Left colon (tissue), 2 donors: Measurements from ENCODE around the gene CPNE6. TPM values are rescaled to one million over a fixed set of nuclear protein-coding genes. Genes with fewer than 3 reads are reported as not detected.

Experiments used
- ATAC-seq: fragments of 200-7000 bp; cut with Tn5 transposase; one replicate; pipeline ENCODE4 v1.9.1; 2020; ENCODE audit warnings: mild to moderate bottlenecking, moderate library complexity
- DNase-seq, 2 donors: peaks; one replicate each; pipeline ENCODE4 v3.0.0-alpha.2; 2020
- intact Hi-C, 2 donors: fragments of 100-400 bp; cut with DNase I in 1 of 2; cut with micrococcal nuclease in 1 of 2; formaldehyde crosslinking; loops; one replicate each; pipeline versions ENCODE4 v1.11.2 to v1.14.0; 2022; cut with DNase I, micrococcal nuclease
- total RNA-seq, 2 donors: library from RNA; stranded (reverse); fragmentation: NEBNext Ultra II Directional; extraction: Animal tissue kit (Norgen Biotek cat#: 25700); gene quantifications; one replicate each; pipeline ENCODE4 v1.2.1, GENCODE V29; 2021
- donor health status: DM: no; HTN: no; CAD: no.
- donor health status: DM: yes; HTN: yes; CAD: no.

The CPNE6 gene
- total RNA-seq, 2 donors from 2014 or later = 0.28 to 0.31 TPM

DNA sequence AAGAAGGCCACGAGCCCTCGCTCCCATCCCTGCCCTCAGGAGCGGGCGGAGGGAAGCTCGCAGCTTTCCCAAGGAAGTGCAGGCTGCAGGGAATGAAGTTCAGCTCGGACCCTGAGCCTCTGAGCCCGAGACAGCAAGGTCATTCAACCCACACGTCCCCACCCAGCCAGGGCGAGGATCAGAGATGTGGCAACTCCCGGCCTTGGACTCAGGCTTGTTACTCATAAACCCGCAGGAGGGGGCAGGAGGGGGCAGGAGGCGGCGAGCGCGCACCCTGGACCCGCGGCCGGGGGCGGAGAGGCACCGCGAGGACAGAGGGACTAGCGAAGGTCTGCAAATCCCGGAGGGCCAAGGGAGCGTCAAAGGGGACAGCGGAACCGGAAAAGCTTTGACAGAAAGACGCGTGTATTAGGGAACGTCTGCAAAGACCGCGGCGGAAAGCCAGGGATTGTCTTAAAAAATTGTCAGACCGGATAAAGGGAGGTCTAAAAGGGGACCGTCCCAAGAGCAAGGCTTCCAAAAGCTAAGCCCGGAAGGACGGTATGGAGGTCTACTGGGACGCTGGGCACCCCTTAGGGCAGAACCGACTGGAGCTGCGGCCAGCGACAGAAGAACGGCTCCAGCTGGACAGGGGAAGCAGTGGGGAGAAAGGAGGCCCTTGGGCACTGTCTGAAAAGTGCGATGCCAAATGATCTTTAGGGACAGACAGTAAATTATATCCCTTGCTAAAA lies 42.6 kb downstream of the CPNE6 start:
- ATAC-seq (peak; percentile 67), DNase-seq (peak; percentile 90 to 94)
- intact Hi-C loops = no loop called here

DNA sequence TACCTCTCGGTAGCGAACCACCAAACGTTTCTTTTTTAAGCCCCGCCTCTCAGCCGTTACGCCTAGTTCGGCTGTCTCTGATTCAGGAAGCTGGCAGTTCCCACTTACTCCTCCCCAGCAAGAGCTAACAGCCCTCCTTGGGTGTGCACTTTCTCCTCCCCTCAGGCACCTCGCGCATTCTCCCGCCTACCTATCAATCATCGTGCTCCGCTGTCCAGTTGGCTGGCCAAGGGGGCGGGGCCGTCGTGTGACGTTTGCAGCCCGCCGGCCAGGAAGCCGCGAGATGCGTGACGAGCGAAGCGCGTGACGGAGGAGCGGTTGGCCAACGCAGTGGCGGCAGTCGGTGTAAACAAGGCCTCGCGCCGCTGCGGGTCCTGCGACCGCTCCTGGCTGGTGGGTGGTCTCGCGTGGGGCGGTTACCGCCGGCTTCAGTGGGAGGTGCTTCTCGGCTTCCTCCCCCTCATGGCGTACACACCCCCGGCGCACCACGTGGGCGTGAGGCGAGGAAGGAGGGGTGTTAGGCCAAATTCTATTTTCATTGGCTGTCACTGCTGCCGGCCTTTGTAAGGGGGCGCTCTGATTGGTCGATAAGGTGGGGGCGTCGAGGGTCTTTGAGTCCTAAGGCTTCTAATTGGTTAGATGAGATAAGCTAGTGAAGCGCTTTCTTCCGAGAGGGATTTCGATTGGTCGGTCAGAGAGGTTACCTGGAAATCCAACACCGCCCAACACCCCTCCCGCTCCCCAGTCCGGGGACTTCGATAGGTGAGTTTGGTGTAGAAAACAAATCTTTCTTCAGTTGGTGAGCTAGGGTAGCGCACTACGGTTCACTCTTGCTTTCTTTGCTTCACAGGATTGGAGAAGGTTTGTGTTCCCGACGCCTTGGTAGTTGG lies 43.4 kb downstream of the CPNE6 start, which contains the start of the genes DCAF11 and NRL:
TSS of gene DCAF11 (plus strand) at position 246 of the 890 bp plus-strand sequence. CDS start 818 bp downstream, outside the sequence.
TSS of gene NRL (minus strand) at position 418 of the 890 bp plus-strand sequence. CDS start 32,101 bp downstream, outside the sequence.
- intact Hi-C loops = no loop called here
- DNase-seq (peak; percentile 98 to 100), ATAC-seq (peak; percentile 80)

DNA sequence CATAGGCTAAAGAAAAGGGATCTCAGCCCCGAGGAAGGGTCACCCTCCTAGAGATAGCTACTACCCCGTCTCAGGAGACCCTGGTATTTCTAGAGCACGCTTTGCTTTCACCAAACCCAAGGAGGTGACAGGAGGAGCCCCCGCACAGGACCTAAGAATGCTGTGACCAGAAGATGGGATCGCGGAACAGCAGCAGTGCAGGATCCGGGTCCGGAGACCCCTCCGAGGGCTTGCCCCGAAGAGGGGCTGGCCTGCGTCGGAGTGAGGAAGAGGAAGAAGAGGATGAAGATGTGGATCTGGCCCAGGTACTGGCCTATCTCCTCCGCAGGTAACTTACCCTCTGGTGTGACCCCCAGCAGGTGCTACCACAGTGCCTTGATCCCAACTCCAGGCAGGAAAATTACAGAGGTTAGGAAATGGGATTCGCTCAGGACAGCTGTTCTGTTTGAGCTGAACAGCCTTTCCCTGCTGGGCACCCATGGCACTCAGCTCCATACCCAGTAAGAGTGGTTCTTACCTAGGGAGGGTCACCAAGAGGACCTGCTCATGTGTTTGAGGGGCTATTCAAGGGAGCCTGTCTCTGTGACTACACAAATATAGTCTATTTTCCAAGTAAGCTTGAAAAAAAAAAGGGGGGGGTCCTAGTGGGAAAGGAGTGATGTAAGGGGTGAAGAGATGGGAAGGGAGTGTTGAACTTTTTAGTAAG lies 44.2 kb downstream of the CPNE6 start:
- DNase-seq (peak in 1 of 2 donors; percentile 31), ATAC-seq (no peak)
- intact Hi-C loops = no loop called here

- ATAC-seq (no peak), DNase-seq (no peak)
- intact Hi-C loops = no loop called here
Measured at GRCh38 chr14:24116128-24116814, 44.9 kb downstream of the CPNE6 start.

DNA sequence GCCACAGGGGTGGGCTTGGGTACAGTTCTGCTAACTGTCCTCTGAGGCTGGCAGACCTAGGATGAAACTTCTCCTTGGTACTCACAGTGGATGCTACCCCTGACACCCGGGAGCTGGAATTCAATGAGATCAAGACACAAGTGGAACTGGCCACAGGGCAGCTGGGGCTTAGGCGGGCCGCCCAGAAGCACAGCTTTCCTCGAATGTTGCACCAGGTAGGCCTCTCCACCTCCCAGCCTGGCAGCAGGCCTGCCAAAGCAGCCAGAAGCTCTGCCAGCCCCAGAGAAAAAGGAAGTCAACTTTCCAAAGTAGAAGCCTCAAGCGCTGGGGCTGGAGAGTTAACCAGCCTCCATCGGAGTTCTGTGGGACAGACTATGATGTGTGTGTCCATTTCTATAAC lies 45.8 kb downstream of the CPNE6 start:
- no peak for ATAC-seq
- no peak for DNase-seq
- intact Hi-C loops = no loop called here

DNA sequence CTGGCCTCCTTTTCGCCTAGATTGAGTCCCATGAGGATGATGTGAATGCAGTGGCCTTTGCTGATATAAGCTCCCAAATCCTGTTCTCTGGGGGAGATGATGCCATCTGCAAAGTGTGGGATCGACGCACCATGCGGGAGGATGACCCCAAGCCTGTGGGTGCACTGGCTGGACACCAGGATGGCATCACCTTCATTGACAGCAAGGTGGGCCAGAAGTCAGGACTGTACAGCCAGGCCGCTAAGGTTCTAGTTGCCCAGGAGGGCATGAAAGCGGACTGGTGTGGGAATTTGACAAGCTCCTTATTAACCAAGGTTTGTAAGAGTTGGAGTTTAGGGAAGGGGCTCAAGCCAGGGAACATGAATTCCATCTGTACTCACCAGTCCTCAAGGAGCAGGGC lies 48.3 kb downstream of the CPNE6 start:
- intact Hi-C loops = no loop called here
- ATAC-seq (no peak), DNase-seq (no peak)

DNA sequence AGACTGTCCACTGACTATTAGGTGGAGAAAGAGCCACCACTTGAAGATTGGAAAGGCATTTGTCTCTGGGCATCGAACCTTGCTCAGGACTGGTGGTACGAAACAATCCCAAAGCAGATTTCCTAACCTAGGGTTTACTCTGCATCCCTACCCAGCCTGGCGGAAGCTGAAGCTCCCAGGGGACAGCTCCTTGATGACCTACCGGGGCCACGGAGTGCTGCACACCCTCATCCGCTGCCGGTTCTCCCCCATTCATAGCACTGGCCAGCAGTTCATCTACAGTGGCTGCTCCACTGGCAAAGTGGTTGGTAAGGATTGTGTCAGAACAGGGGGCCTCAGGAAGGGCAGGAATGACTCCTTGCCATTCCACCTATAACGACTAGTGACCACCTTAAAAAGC lies 49.8 kb downstream of the CPNE6 start:
- no peak for ATAC-seq
- DNase-seq = no peak
- intact Hi-C loops = no loop called here

DNA sequence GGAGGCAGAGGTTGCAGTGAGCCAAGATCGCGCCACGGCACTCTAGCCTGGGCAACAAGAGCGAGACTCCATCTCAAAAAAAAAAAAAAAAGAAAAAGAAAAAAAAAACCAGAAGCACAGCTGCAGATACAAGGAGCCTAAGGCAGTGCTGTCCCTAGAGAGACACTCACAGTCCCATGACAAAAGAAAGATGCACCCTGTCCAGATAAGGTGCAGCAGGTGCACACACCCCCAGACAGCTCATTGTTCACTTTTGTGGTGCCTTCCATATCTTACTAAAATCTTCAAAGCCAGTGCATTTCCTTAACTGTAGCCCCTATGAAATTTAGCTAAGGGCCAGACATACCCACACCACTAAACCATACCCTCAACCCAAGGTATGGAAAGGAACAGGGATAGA lies 51.1 kb downstream of the CPNE6 start:
- no peak for DNase-seq
- intact Hi-C loops = no loop called here
- ATAC-seq = no peak

DNA sequence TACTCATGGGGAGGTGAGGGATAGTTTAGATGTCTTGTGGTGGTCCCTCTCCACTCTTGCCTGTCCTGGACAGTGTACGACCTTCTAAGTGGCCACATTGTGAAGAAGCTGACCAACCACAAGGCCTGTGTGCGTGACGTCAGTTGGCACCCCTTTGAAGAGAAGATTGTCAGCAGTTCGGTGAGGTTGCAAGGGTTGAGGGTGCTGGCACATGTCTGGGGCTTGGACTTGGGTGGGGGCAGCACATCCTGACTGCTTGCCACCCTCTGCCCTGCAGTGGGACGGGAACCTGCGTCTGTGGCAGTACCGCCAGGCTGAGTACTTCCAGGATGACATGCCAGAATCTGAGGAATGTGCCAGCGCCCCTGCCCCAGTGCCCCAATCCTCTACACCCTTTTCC lies 51.5 kb downstream of the CPNE6 start:
- DNase-seq = no peak
- intact Hi-C loops = no loop called here
- no peak for ATAC-seq

DNA sequence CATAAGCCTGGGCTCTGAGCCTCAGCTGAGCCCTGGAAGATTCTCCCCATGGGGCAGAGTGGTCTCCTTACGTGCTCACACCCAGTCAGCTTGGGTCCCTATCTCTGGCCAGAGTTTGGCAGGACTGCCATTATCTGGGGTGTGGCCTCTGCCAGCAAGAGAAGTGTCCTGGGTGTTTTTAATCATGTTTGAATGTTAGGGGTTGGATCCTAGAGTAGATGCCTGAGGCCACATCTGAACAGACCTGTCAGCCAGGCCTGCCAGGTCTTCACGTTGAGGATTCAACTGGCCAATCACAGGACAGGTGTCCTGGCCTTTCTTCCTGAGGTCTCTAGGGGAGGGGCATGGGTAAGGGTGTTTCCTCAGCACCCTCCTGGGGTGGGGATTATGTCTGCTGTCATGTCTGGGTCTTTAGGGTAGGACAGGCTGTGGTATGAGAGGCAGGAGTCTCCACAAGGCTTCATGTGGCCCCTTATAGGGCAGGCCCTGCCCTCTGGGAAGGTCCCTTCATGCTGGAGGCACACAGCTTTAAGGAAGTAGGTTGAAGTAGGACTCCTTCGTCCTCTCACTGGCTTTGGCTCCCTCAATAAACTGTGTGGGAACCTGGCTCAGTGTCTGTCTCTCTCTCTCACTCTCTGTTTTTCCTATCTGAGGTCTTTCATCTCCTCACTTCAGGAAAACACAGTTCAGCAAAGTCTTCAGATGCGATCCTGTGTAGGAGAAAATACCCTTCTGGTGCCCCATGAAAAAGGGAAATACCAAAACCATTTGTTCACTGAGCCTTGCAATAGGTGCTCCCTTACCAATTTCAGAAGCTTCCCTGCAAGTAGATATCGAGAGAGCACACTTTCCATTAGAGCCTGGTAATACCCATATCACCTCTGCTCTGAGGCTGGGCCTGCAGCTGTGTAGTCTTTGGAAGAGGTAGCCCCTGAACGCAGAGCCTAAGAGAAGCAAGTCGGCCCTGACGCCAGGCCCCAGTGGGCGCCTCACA lies 52.4 kb downstream of the CPNE6 start:
- intact Hi-C loops = no loop called here
- DNase-seq (no peak), ATAC-seq (peak; percentile 21)

DNA sequence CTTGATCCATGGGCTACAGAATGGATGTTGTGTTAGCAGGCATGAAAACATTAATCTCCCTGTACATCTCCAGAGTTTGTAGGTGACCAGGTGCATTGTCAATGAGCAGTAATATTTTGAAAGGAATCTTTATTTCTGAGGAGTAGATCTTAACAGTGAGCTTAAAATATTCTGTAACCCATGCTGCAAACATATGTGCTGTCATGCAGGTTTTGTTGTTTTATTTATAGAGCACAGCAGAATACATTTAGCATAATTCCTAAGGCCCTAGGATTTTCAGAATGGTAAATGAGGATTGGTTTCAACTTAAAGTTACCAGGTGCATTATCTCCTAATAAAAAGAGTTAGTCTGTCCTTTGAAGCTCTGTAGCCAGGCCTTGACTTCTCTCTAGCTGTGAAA lies 55.6 kb downstream of the CPNE6 start:
- intact Hi-C loops = no loop called here
- ATAC-seq (no peak), DNase-seq (no peak)

DNA sequence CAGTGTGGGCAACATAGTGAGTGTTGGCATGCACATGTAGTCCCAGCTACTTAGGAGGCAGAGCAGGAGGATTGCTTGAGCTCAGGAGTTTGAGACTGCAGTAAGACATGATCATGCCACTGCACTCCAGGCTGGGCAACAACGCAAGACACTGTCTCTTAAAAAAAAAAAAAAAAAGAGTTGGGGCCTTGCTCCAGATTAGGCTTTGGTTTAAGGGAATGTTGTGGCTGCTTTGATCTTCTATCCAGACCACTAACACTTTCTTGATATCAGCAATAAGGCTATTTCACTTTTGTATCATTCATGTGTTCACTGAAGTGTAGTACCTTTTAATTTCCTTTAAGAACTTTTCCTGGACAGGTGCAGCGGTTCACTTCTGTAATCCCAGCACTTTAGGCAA lies 56.3 kb downstream of the CPNE6 start:
- no peak for DNase-seq
- intact Hi-C loops = no loop called here
- ATAC-seq = no peak

Other genes starting within 250 kb of the CPNE6 start
- 10 to 100 TPM; 38.3 to 46.0 TPM for gene DHRS4, start 117.8 kb upstream of the CPNE6 start, total RNA-seq
- gene DHRS4L2, start 82.6 kb upstream of the CPNE6 start, total RNA-seq = 10 to 100 TPM; 31.8 to 43.2 TPM
- gene CARMIL3, start 19.6 kb upstream of the CPNE6 start, total RNA-seq = 1 to 10 TPM; 1.1 to 3.4 TPM
- gene PCK2, start 22.7 kb downstream of the CPNE6 start, total RNA-seq = 100 to 1,000 TPM; 150 to 223 TPM
- 100 to 1,000 TPM; 101 to 107 TPM for gene DCAF11, start 43.2 kb downstream of the CPNE6 start, total RNA-seq
- gene NRL, start 43.4 kb downstream of the CPNE6 start, total RNA-seq = 1 to 10 TPM; 1.2 to 1.5 TPM
- gene FITM1, start 59.1 kb downstream of the CPNE6 start, total RNA-seq = 1 to 10 TPM; 1.0 TPM
- gene PSME1, start 64.6 kb downstream of the CPNE6 start, total RNA-seq = 100 to 1,000 TPM; 196 to 249 TPM
- gene EMC9, start 70.0 kb downstream of the CPNE6 start, total RNA-seq = 10 to 100 TPM; 13.9 to 25.7 TPM
- gene PSME2, start 75.0 kb downstream of the CPNE6 start, total RNA-seq = 100 to 1,000 TPM; 140 to 240 TPM
- 10 to 100 TPM; 49.1 to 50.3 TPM for gene RNF31, start 75.9 kb downstream of the CPNE6 start, total RNA-seq
- 100 to 1,000 TPM in 1 of 2 donors, 10 to 100 TPM in 1; 53.7 to 105 TPM for gene IRF9, start 89.7 kb downstream of the CPNE6 start, total RNA-seq
- 10 to 100 TPM in 1 of 2 donors, 1 to 10 TPM in 1; 6.9 to 21.0 TPM for gene REC8, start 100.5 kb downstream of the CPNE6 start, total RNA-seq
- gene IPO4, start 117.3 kb downstream of the CPNE6 start, total RNA-seq = 10 to 100 TPM; 17.3 to 26.3 TPM
- 10 to 100 TPM; 49.2 to 52.7 TPM for gene TM9SF1, start 123.9 kb downstream of the CPNE6 start, total RNA-seq
- under 1 TPM in 1 of 2 donors, not detected in 1; 0.47 TPM for gene TSSK4, start 134.1 kb downstream of the CPNE6 start, total RNA-seq
- 10 to 100 TPM; 43.5 to 48.0 TPM for gene CHMP4A, start 141.9 kb downstream of the CPNE6 start, total RNA-seq
- gene MDP1, start 144.5 kb downstream of the CPNE6 start, total RNA-seq = 10 to 100 TPM; 11.8 to 13.8 TPM
- gene NEDD8, start 160.8 kb downstream of the CPNE6 start, total RNA-seq = 100 to 1,000 TPM; 110 to 135 TPM
- gene GMPR2, start 161.4 kb downstream of the CPNE6 start, total RNA-seq = 10 to 100 TPM; 62.4 to 64.8 TPM
- 10 to 100 TPM; 56.6 to 64.0 TPM for gene TINF2, start 171.1 kb downstream of the CPNE6 start, total RNA-seq
- gene TGM1, start 191.6 kb downstream of the CPNE6 start, total RNA-seq = 1 to 10 TPM; 2.3 to 2.9 TPM
- 10 to 100 TPM; 35.0 to 41.8 TPM for gene RABGGTA, start 200.0 kb downstream of the CPNE6 start, total RNA-seq
- gene DHRS1, start 228.2 kb downstream of the CPNE6 start, total RNA-seq = 10 to 100 TPM; 64.2 to 76.6 TPM
- gene NOP9, start 228.3 kb downstream of the CPNE6 start, total RNA-seq = 10 to 100 TPM; 24.4 to 26.0 TPM
- 10 to 100 TPM; 10.7 to 16.6 TPM for gene CIDEB, start 236.4 kb downstream of the CPNE6 start, total RNA-seq
- 1 to 10 TPM; 2.9 to 4.2 TPM for gene LTB4R2, start 238.6 kb downstream of the CPNE6 start, total RNA-seq
- 1 to 10 TPM; 2.9 to 4.3 TPM for gene LTB4R, start 239.9 kb downstream of the CPNE6 start, total RNA-seq